ENCODE results near the gene UNC5CL.

- TF ChIP-seq MAX (IDR thresholded peaks at IDR 0.05) (no peak), EZH2phosphoT487 (IDR thresholded peaks at IDR 0.05; ENCODE audit: borderline replicate concordance) (no peak), ELF1 (IDR thresholded peaks at IDR 0.05; ENCODE audit: borderline replicate concordance, low read depth) (no peak), CTCF (IDR thresholded peaks at IDR 0.05 in 2 of 3, conservative IDR thresholded peaks at IDR 0.05 in 1 of 3; ENCODE audit: borderline replicate concordance in 1 of 3, insufficient read depth in 1 of 3, low read depth in 2 of 3, low read length in 2 of 3) (no peak), RAD21 (IDR thresholded peaks at IDR 0.05; ENCODE audit: low read depth) (no peak), EGR1 (IDR thresholded peaks at IDR 0.05; ENCODE audit: low read depth) (no peak), EZH2 (IDR thresholded peaks at IDR 0.05) (no peak), POLR2A (IDR thresholded peaks at IDR 0.05; ENCODE audit: borderline replicate concordance, extremely low read depth, insufficient read depth, insufficient read length) (no peak), FOSL1 (IDR thresholded peaks at IDR 0.05; ENCODE audit: low read depth) (no peak), SP1 (IDR thresholded peaks at IDR 0.05; ENCODE audit: low read depth) (no peak), TCF7L2 (IDR thresholded peaks at IDR 0.05; ENCODE audit: borderline replicate concordance, extremely low read depth, insufficient read depth, insufficient read length) (no peak), CEBPB (IDR thresholded peaks at IDR 0.05; ENCODE audit: low read depth) (no peak)
Measured at GRCh38 chr6:41028561-41029412, 10.2 kb downstream of the UNC5CL start.
